OCI-LY1 (cell line): ENCODE data around the gene SEMA6B.

Experiments
- H2AFZ ChIP-seq: fragments of 200-600 bp; sonication (generic), shearing (Covaris generic); 2 replicates; pipeline ENCODE4 v1.6.0; 2014; ENCODE audit warnings: antibody characterized with exemption, mild to moderate bottlenecking, low read length
- H3F3A ChIP-seq: fragments of 200-600 bp; sonication (generic), shearing (Covaris generic); 2 replicates; pipeline ENCODE4 v1.6.0; 2014; ENCODE audit warnings: mild to moderate bottlenecking, antibody characterized with exemption, low read length, moderate library complexity; ENCODE audit not compliant: insufficient read depth
- H3K27ac ChIP-seq: fragments of 200-600 bp; sonication (generic); 2 replicates; pipeline ENCODE4 v1.5.1; 2014; ENCODE audit warnings: low read length, mixed run types, mild to moderate bottlenecking, low read depth; ENCODE audit not compliant: poor library complexity, severe bottlenecking
- H3K27me3 ChIP-seq: fragments of 200-600 bp; sonication (generic); 2 replicates; pipeline ENCODE4 v1.6.0; 2014; ENCODE audit warnings: antibody characterized with exemption, mild to moderate bottlenecking, low read length, moderate library complexity; ENCODE audit not compliant: insufficient read depth
- H3K36me3 ChIP-seq: fragments of 200-600 bp; sonication (generic); 2 replicates; pipeline ENCODE4 v1.6.1; 2014; ENCODE audit warnings: mild to moderate bottlenecking, antibody characterized with exemption, low read length, moderate library complexity, mixed read lengths; ENCODE audit not compliant: insufficient read depth
- H3K4me1 ChIP-seq: fragments of 200-600 bp; sonication (generic); 2 replicates; pipeline ENCODE4 v1.5.1; 2014; ENCODE audit warnings: mild to moderate bottlenecking, low read length, moderate library complexity; ENCODE audit not compliant: insufficient read depth, severe bottlenecking
- H3K4me2 ChIP-seq: fragments of 200-600 bp; sonication (generic), shearing (Covaris generic); 2 replicates; pipeline ENCODE4 v1.6.1; 2014; ENCODE audit warnings: low read length
- H3K4me3 ChIP-seq: fragments of 200-600 bp; sonication (generic); 2 replicates; pipeline ENCODE4 v1.5.1; 2014; ENCODE audit warnings: low read length, low read depth, mild to moderate bottlenecking, mixed read lengths; ENCODE audit not compliant: poor library complexity, severe bottlenecking
- H3K79me2 ChIP-seq: fragments of 200-600 bp; shearing (Covaris generic); 2 replicates; pipeline ENCODE4 v1.6.1; 2016; ENCODE audit warnings: mixed run types, low read length, mixed read lengths; ENCODE audit not compliant: insufficient read depth
- H3K9ac ChIP-seq: fragments of 200-600 bp; sonication (generic), shearing (Covaris generic); 2 replicates; pipeline ENCODE4 v1.6.1; 2014; ENCODE audit warnings: mild to moderate bottlenecking, low read length, mixed read lengths
- H3K9me2 ChIP-seq: fragments of 200-600 bp; sonication (generic), shearing (Covaris generic); 2 replicates; pipeline ENCODE4 v1.6.1; 2014; ENCODE audit warnings: low read depth, mild to moderate bottlenecking, low read length, mixed read lengths
- H3K9me3 ChIP-seq: fragments of 200-600 bp; shearing (Covaris generic); 2 replicates; pipeline ENCODE4 v1.6.1; 2014; ENCODE audit warnings: low read length, mixed read lengths
- H4K20me1 ChIP-seq: fragments of 200-600 bp; sonication (generic), shearing (Covaris generic); 2 replicates; pipeline ENCODE4 v1.6.0; 2016; ENCODE audit warnings: mild to moderate bottlenecking, low read length; ENCODE audit not compliant: insufficient read depth
- EZH2 ChIP-seq: fragments of 200-600 bp; sonication (generic), shearing (Covaris generic); IDR thresholded peaks from 2 replicates; pipeline ENCODE4 v1.8.0; 2017; ENCODE audit warnings: borderline replicate concordance, mixed run types, mild to moderate bottlenecking, antibody characterized with exemption, low read length, moderate library complexity, mixed read lengths
- TF ChIP-seq, protein P1 (sequence below): fragments of 200-600 bp; sonication (generic), shearing (Covaris generic); IDR thresholded peaks from 2 replicates; pipeline ENCODE4 v1.5.1; 2017; ENCODE audit warnings: mild to moderate bottlenecking, antibody characterized with exemption, low read length, moderate library complexity, mixed read lengths

The SEMA6B gene

GRCh38 chr19:4511300-4512054, 48.0 kb downstream of the SEMA6B start:
- H3K4me1 ChIP-seq, result no peaks in the 10 kb centered on the region
- TF ChIP-seq, protein P1, sequence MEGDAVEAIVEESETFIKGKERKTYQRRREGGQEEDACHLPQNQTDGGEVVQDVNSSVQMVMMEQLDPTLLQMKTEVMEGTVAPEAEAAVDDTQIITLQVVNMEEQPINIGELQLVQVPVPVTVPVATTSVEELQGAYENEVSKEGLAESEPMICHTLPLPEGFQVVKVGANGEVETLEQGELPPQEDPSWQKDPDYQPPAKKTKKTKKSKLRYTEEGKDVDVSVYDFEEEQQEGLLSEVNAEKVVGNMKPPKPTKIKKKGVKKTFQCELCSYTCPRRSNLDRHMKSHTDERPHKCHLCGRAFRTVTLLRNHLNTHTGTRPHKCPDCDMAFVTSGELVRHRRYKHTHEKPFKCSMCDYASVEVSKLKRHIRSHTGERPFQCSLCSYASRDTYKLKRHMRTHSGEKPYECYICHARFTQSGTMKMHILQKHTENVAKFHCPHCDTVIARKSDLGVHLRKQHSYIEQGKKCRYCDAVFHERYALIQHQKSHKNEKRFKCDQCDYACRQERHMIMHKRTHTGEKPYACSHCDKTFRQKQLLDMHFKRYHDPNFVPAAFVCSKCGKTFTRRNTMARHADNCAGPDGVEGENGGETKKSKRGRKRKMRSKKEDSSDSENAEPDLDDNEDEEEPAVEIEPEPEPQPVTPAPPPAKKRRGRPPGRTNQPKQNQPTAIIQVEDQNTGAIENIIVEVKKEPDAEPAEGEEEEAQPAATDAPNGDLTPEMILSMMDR, result no peak
- H3K4me3 ChIP-seq, result no peak overlapping the region
- 0 out of 2 replicates have a peak, but pooled peaks cover 3% of the 10 kb centered on the region for H3K36me3 ChIP-seq
- no peaks in the 10 kb centered on the region for H3K9me2 ChIP-seq
- no peaks in the 10 kb centered on the region for H3K9me3 ChIP-seq
- H3K9ac ChIP-seq, result no peak overlapping the region
- no peaks in the 10 kb centered on the region for H4K20me1 ChIP-seq
- H3K79me2 ChIP-seq, result no peaks in the 10 kb centered on the region
- H3K27me3 ChIP-seq, result no peaks in the 10 kb centered on the region
- no peak overlapping the region for H3K4me2 ChIP-seq
- H3K27ac ChIP-seq, result no peak overlapping the region
- no peak overlapping the region for H2AFZ ChIP-seq
- H3F3A ChIP-seq, result no peaks in the 10 kb centered on the region

DNA sequence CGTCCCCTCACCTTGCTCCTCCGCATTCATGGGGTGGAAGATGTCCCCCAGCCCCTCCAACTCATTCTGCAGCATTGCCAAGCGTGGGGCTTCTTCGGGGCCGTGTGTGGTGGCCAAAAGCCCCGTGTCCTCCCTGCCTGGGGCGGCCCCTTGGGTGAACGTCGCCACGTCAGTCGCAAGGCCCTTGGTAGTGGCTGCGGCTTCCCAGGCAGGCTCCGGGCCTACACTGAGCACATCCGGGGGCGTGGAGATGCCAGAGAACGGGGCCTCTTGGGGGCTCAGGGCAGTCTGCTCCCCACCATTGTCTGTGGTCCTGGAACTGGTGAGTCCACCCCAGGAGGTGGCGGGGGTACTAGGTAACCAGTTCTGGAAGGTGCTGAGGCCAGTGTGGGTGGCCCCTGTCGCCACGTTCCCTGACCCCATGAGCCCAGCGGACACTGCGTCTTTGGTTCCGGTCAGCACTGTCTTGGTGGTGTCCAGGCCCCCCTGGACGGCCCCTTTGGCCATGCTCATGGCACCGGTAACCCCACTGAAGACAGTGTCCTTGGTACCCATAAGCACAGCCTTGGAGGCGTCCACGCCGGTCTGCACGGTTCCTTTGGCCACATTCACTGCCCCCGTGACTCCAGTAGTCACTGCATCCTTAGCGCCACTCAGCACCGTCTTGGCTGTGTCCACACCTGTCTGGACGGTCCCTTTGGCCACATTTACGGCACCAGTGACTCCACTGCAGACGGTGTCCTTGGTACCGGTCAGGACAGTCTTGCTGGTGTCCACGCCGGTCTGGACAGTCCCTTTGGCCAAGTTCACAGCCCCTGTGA, 48.8 kb downstream of the SEMA6B start:
- no peak overlapping the region for H3K4me3 ChIP-seq
- no peaks in the 10 kb centered on the region for H4K20me1 ChIP-seq
- TF ChIP-seq EZH2, result no peak
- TF ChIP-seq, protein P1, result no peak
- no peak overlapping the region for H3K27ac ChIP-seq
- no peak overlapping the region for H3K4me2 ChIP-seq
- H3K4me1 ChIP-seq, result no peaks in the 10 kb centered on the region
- H2AFZ ChIP-seq, result no peak overlapping the region
- no peak overlapping the region for H3K9ac ChIP-seq
- H3K27me3 ChIP-seq, result no peaks in the 10 kb centered on the region
- no peaks in the 10 kb centered on the region for H3K9me3 ChIP-seq
- no peaks in the 10 kb centered on the region for H3F3A ChIP-seq
- peaks cover 3% of the 10 kb centered on the region; the same call in 1 of the 2 replicates for H3K36me3 ChIP-seq
- no peaks in the 10 kb centered on the region for H3K9me2 ChIP-seq
- H3K79me2 ChIP-seq, result no peaks in the 10 kb centered on the region

DNA sequence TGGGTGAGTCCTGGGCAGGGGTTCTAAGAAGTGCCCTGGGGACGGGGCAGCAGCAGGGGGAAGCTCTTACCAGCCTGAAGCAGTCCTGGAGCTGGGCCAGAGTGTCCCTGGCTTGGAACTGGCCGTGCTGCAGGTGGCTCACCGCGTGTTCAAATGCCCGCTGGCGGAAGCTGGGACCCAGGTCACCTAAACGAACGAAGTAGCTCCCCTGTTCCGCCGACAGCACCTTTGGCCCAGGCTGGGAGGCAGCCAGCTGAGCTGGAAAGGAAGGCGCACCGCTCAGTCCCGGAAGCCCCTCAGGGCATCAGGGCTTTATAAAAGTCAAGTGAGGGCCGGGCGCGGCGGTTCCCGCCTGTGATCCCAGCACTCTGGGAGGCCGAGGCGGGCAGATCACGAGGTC, 50.8 kb downstream of the SEMA6B start:
- H3K4me2 ChIP-seq, result no peak overlapping the region
- no peak overlapping the region for H3K27ac ChIP-seq
- H2AFZ ChIP-seq, result no peak overlapping the region
- H3F3A ChIP-seq, result no peaks in the 10 kb centered on the region
- H3K9ac ChIP-seq, result no peak overlapping the region
- no peaks in the 10 kb centered on the region for H3K79me2 ChIP-seq
- H3K27me3 ChIP-seq, result no peaks in the 10 kb centered on the region
- peaks cover 7% of the 10 kb centered on the region; the same call in 1 of the 2 replicates for H3K36me3 ChIP-seq
- no peaks in the 10 kb centered on the region for H3K9me3 ChIP-seq
- no peaks in the 10 kb centered on the region for H3K9me2 ChIP-seq
- no peaks in the 10 kb centered on the region for H4K20me1 ChIP-seq
- TF ChIP-seq, protein P1, result no peak
- TF ChIP-seq EZH2, result no peak
- no peaks in the 10 kb centered on the region for H3K4me1 ChIP-seq
- no peak overlapping the region for H3K4me3 ChIP-seq
